ENCODE data around the gene ADGRG1. TPM values are rescaled to one million over a fixed set of nuclear protein-coding genes. Genes with fewer than 3 reads are reported as not detected.
A peak's percentile ranks its signal among the peaks of the same experiment; 100 is the strongest.

ADGRG1 gene
- total RNA-seq, 1 experiment from 2014 or later, result 0.38 TPM

GRCh38 chr16:57690782-57691471 is 62.5 kb downstream of the ADGRG1 start:
- H3K27me3 ChIP-seq (ENCODE audit: control insufficient read depth, insufficient read depth, low read length), result no peaks in the 10 kb centered on the region
- DNase-seq, result no peak

GRCh38 chr16:57692636-57693035 is 64.2 kb downstream of the ADGRG1 start:
- no peaks in the 10 kb centered on the region for H3K27me3 ChIP-seq (ENCODE audit: control insufficient read depth, insufficient read depth, low read length)
- DNase-seq, result no peak
- H3K36me3 ChIP-seq (replicated peaks; ENCODE audit: control insufficient read depth, insufficient read depth, low read length), result no peaks in the 10 kb centered on the region
- H3K4me3 ChIP-seq (ENCODE audit: insufficient read depth, low read depth, low read length), result no peak overlapping the region

More at GRCh38 chr16:57690782-57691471, 62.5 kb downstream of the ADGRG1 start:
- Histone ChIP-seq H3K4me3 (ENCODE audit: insufficient read depth, low read depth, low read length) (no peak overlapping the region), H3K36me3 (replicated peaks; ENCODE audit: control insufficient read depth, insufficient read depth, low read length) (no peaks in the 10 kb centered on the region)

- no peaks in the 10 kb centered on the region for H3K36me3 ChIP-seq (replicated peaks; ENCODE audit: control insufficient read depth, insufficient read depth, low read length)
- no peak overlapping the region for H3K4me3 ChIP-seq (ENCODE audit: insufficient read depth, low read depth, low read length)
- no peaks in the 10 kb centered on the region for H3K27me3 ChIP-seq (ENCODE audit: control insufficient read depth, insufficient read depth, low read length)
- no peak for DNase-seq
Observed at GRCh38 chr16:57693550-57693949, 65.1 kb downstream of the ADGRG1 start.

GRCh38 chr16:57694231-57694724 is 65.8 kb downstream of the ADGRG1 start:
- Histone ChIP-seq H3K36me3 (replicated peaks; ENCODE audit: control insufficient read depth, insufficient read depth, low read length) (no peaks in the 10 kb centered on the region), H3K27me3 (ENCODE audit: control insufficient read depth, insufficient read depth, low read length) (no peaks in the 10 kb centered on the region), H3K4me3 (ENCODE audit: insufficient read depth, low read depth, low read length) (no peak overlapping the region)
- no peak for DNase-seq

- no peak within 1 kb of the TSS for H3K4me3 ChIP-seq (ENCODE audit: insufficient read depth, low read depth, low read length)
- DNase-seq, result peak; percentile 94
- H3K27me3 ChIP-seq (ENCODE audit: control insufficient read depth, insufficient read depth, low read length), result no peaks in the 10 kb centered on the region
- no peaks in the 10 kb centered on the region for H3K36me3 ChIP-seq (replicated peaks; ENCODE audit: control insufficient read depth, insufficient read depth, low read length)
Observed at GRCh38 chr16:57694725-57695679, 66.6 kb downstream of the ADGRG1 start, which contains the start of gene DRC7. DRC7 (plus strand) TSS chr16:57694806; CDS start chr16:57697950, 3,144 bp downstream.

GRCh38 chr16:57695680-57696069 is 67.2 kb downstream of the ADGRG1 start:
- Histone ChIP-seq H3K4me3 (ENCODE audit: insufficient read depth, low read depth, low read length) (no peak overlapping the region), H3K27me3 (ENCODE audit: control insufficient read depth, insufficient read depth, low read length) (no peaks in the 10 kb centered on the region), H3K36me3 (replicated peaks; ENCODE audit: control insufficient read depth, insufficient read depth, low read length) (no peaks in the 10 kb centered on the region)
- DNase-seq, result no peak

- Histone ChIP-seq H3K4me3 (ENCODE audit: insufficient read depth, low read depth, low read length) (no peak overlapping the region), H3K27me3 (ENCODE audit: control insufficient read depth, insufficient read depth, low read length) (no peaks in the 10 kb centered on the region), H3K36me3 (replicated peaks; ENCODE audit: control insufficient read depth, insufficient read depth, low read length) (no peaks in the 10 kb centered on the region)
- DNase-seq, result no peak
Observed at GRCh38 chr16:57696240-57696639, 67.8 kb downstream of the ADGRG1 start.

GRCh38 chr16:57697896-57698537 is 69.6 kb downstream of the ADGRG1 start:
- no peaks in the 10 kb centered on the region for H3K36me3 ChIP-seq (replicated peaks; ENCODE audit: control insufficient read depth, insufficient read depth, low read length)
- no peaks in the 10 kb centered on the region for H3K27me3 ChIP-seq (ENCODE audit: control insufficient read depth, insufficient read depth, low read length)
- no peak overlapping the region for H3K4me3 ChIP-seq (ENCODE audit: insufficient read depth, low read depth, low read length)
- no peak for DNase-seq

GRCh38 chr16:57698812-57699405 is 70.5 kb downstream of the ADGRG1 start:
- Histone ChIP-seq H3K4me3 (ENCODE audit: insufficient read depth, low read depth, low read length) (no peak overlapping the region), H3K36me3 (replicated peaks; ENCODE audit: control insufficient read depth, insufficient read depth, low read length) (no peaks in the 10 kb centered on the region), H3K27me3 (ENCODE audit: control insufficient read depth, insufficient read depth, low read length) (no peaks in the 10 kb centered on the region)
- DNase-seq, result peak; percentile 24

GRCh38 chr16:57699481-57699880 is 71.1 kb downstream of the ADGRG1 start:
- Histone ChIP-seq H3K4me3 (ENCODE audit: insufficient read depth, low read depth, low read length) (no peak overlapping the region), H3K27me3 (ENCODE audit: control insufficient read depth, insufficient read depth, low read length) (no peaks in the 10 kb centered on the region)
- DNase-seq, result no peak

GRCh38 chr16:57699899-57700298 is 71.5 kb downstream of the ADGRG1 start:
- Histone ChIP-seq H3K4me3 (ENCODE audit: insufficient read depth, low read depth, low read length) (no peak overlapping the region), H3K27me3 (ENCODE audit: control insufficient read depth, insufficient read depth, low read length) (no peaks in the 10 kb centered on the region), H3K36me3 (replicated peaks; ENCODE audit: control insufficient read depth, insufficient read depth, low read length) (no peaks in the 10 kb centered on the region)
- DNase-seq, result no peak

More at GRCh38 chr16:57699481-57699880, 71.1 kb downstream of the ADGRG1 start:
- no peaks in the 10 kb centered on the region for H3K36me3 ChIP-seq (replicated peaks; ENCODE audit: control insufficient read depth, insufficient read depth, low read length)

- no peak overlapping the region for H3K4me3 ChIP-seq (ENCODE audit: insufficient read depth, low read depth, low read length)
- H3K36me3 ChIP-seq (replicated peaks; ENCODE audit: control insufficient read depth, insufficient read depth, low read length), result no peaks in the 10 kb centered on the region
- no peaks in the 10 kb centered on the region for H3K27me3 ChIP-seq (ENCODE audit: control insufficient read depth, insufficient read depth, low read length)
- DNase-seq, result no peak
Observed at GRCh38 chr16:57700781-57701551, 72.5 kb downstream of the ADGRG1 start.

- no peak overlapping the region for H3K4me3 ChIP-seq (ENCODE audit: insufficient read depth, low read depth, low read length)
- H3K36me3 ChIP-seq (replicated peaks; ENCODE audit: control insufficient read depth, insufficient read depth, low read length), result no peaks in the 10 kb centered on the region
- no peaks in the 10 kb centered on the region for H3K27me3 ChIP-seq (ENCODE audit: control insufficient read depth, insufficient read depth, low read length)
- DNase-seq, result peak; percentile 22
Observed at GRCh38 chr16:57701759-57702371, 73.4 kb downstream of the ADGRG1 start.

Measured in H7 (cell line).